Keratinocyte (primary cell): ENCODE results near the gene SLC37A1.

ENCODE experiments used
- CTCF ChIP-seq, 3 experiments: IDR thresholded peaks in 1 of 3; conservative IDR thresholded peaks in 1 of 3; optimal IDR thresholded peaks in 1 of 3; 2 replicates in 2 of 3; 3 replicates in 1 of 3; pipeline versions ENCODE3 to v1.5.1; 2011; ENCODE audit warnings: low read length in 3 of 3, mild to moderate bottlenecking in 3 of 3, moderate library complexity in 2 of 3, control low read depth in 1 of 3, inconsistent platforms in 1 of 3; ENCODE audit not compliant: insufficient read depth in 2 of 3; ENCODE audit errors: extremely low read depth in 1 of 3
- EZH2 ChIP-seq: IDR thresholded peaks from one replicate; pipeline ENCODE4 v1.6.1; 2012; ENCODE audit warnings: inconsistent platforms, mild to moderate bottlenecking, low read length, moderate library complexity

- TF ChIP-seq CTCF (optimal IDR thresholded peaks at IDR 0.05 in 1 of 3, IDR thresholded peaks at IDR 0.05 in 1 of 3, conservative IDR thresholded peaks at IDR 0.05 in 1 of 3; ENCODE audit: extremely low read depth in 1 of 3, insufficient read depth in 2 of 3, low read length in 3 of 3) = no peak
- no peak for TF ChIP-seq EZH2
These were observed 57.9 kb downstream of the SLC37A1 start for GRCh38 chr21:42571391-42572150.
